SU-DHL-6 (cell line): ENCODE measurements around the gene BGLAP.
"Not testable (repeated sequence)": the region's sequence is repeated elsewhere in the genome, so short reads cannot be mapped to it uniquely, and the experiment has no call there.

ENCODE experiments used
- H2AFZ ChIP-seq: fragments of 200-600 bp; sonication (generic); 2 replicates; pipeline ENCODE4 v1.6.1; 2014; ENCODE audit warnings: low read depth, mild to moderate bottlenecking, moderate library complexity, mixed read lengths, antibody characterized with exemption, low read length; ENCODE audit not compliant: severe bottlenecking
- H3F3A ChIP-seq: fragments of 200-600 bp; shearing (Covaris generic); 2 replicates; pipeline ENCODE4 v1.6.0; 2016; ENCODE audit warnings: antibody characterized with exemption, mild to moderate bottlenecking; ENCODE audit not compliant: insufficient read depth
- H3K27ac ChIP-seq: fragments of 200-600 bp; sonication (generic); 2 replicates; pipeline ENCODE4 v1.5.1; 2016; ENCODE audit warnings: low read depth, mild to moderate bottlenecking, low read length, moderate library complexity, mixed read lengths
- H3K27me3 ChIP-seq: fragments of 200-600 bp; sonication (generic), shearing (Covaris generic); 2 replicates; pipeline ENCODE4 v1.6.0; 2014; ENCODE audit warnings: mild to moderate bottlenecking, low read length
- H3K36me3 ChIP-seq: fragments of 200-600 bp; sonication (generic); 2 replicates; pipeline ENCODE4 v1.6.1; 2014; ENCODE audit warnings: mild to moderate bottlenecking, low read length, mixed read lengths
- H3K4me2 ChIP-seq: fragments of 300-600, 200-600 bp; shearing (Covaris generic), sonication (generic); 2 replicates; pipeline ENCODE4 v1.6.0; 2014; ENCODE audit warnings: low read length, low read depth, mild to moderate bottlenecking; ENCODE audit not compliant: poor library complexity, severe bottlenecking
- H3K4me3 ChIP-seq: fragments of 200-600 bp; sonication (generic); 2 replicates; pipeline ENCODE4 v1.5.1; 2014; ENCODE audit warnings: antibody characterized with exemption, low read length, mild to moderate bottlenecking, mixed read lengths; ENCODE audit not compliant: insufficient read depth, poor library complexity, severe bottlenecking
- H3K79me2 ChIP-seq: fragments of 200-600 bp; sonication (generic); 2 replicates; pipeline ENCODE4 v1.6.1; 2014; ENCODE audit warnings: mild to moderate bottlenecking, low read length, moderate library complexity; ENCODE audit not compliant: insufficient read depth
- H3K9ac ChIP-seq: fragments of 200-600 bp; sonication (generic); 2 replicates; pipeline ENCODE4 v1.7.0; 2014; ENCODE audit warnings: mild to moderate bottlenecking, low read length
- H3K9me2 ChIP-seq: fragments of 200-600 bp; sonication (generic); replicated peaks from 2 replicates; pipeline ENCODE4 v1.6.1; 2014; ENCODE audit warnings: low read length; ENCODE audit not compliant: insufficient read depth
- H3K9me3 ChIP-seq: fragments of 200-600 bp; sonication (generic); 2 replicates; pipeline ENCODE4 v1.6.1; 2014; ENCODE audit warnings: low read length, mixed read lengths; ENCODE audit not compliant: insufficient read depth
- H4K20me1 ChIP-seq: fragments of 200-600 bp; sonication (generic); 2 replicates; pipeline ENCODE4 v1.6.1; 2014; ENCODE audit warnings: low read depth, mild to moderate bottlenecking, antibody characterized with exemption, low read length, moderate library complexity, mixed read lengths
- CTCF ChIP-seq: fragments of 200-600 bp; sonication (generic); IDR thresholded peaks from one replicate; pipeline ENCODE4 v1.5.1; 2017; ENCODE audit warnings: antibody characterized with exemption, mild to moderate bottlenecking, low read length, moderate library complexity; ENCODE audit not compliant: insufficient read depth, poor library complexity, severe bottlenecking
- EZH2phosphoT487 ChIP-seq: fragments of 200-600 bp; sonication (generic), shearing (Covaris generic); conservative IDR thresholded peaks from 2 replicates; pipeline ENCODE4 v1.6.1; 2018; ENCODE audit warnings: mild to moderate bottlenecking, antibody characterized with exemption, low read length, moderate library complexity, mixed read lengths

BGLAP gene

GRCh38 chr1:156212833-156213643, 28.9 kb upstream of the BGLAP start, which contains the start of gene PMF1:
PMF1 (plus strand) TSS chr1:156213007; CDS start chr1:156213016, 9 bp downstream.
- Histone ChIP-seq H2AFZ (peak within 1 kb of the TSS; percentile 22), H3K9ac (peak within 1 kb of the TSS; percentile 78), H3K36me3 (no peaks in the 10 kb centered on the region)

GRCh38 chr1:156213644-156213966, 28.4 kb upstream of the BGLAP start:
- Histone ChIP-seq H3K4me3 (peak overlapping the region; percentile 93), H3F3A (no peaks in the 10 kb centered on the region; the same call in 1 of the 2 replicates), H3K79me2 (peaks cover 28% of the 10 kb centered on the region), H3K4me2 (peak overlapping the region; percentile 84), H4K20me1 (no peaks in the 10 kb centered on the region), H3K9me2 (no peaks in the 10 kb centered on the region), H2AFZ (peak overlapping the region; percentile 22), H3K36me3 (no peaks in the 10 kb centered on the region), H3K9me3 (no peaks in the 10 kb centered on the region), H3K27ac (peak overlapping the region; percentile 81), H3K9ac (peak overlapping the region; percentile 78), H3K27me3 (no peaks in the 10 kb centered on the region)
- TF ChIP-seq CTCF: no peak

More at GRCh38 chr1:156212833-156213643, 28.9 kb upstream of the BGLAP start, which contains the start of gene PMF1:
- Histone ChIP-seq H3K27me3 (no peaks in the 10 kb centered on the region), H3K79me2 (peaks cover 25% of the 10 kb centered on the region), H3K4me3 (peak within 1 kb of the TSS; percentile 93), H3K9me3 (no peaks in the 10 kb centered on the region), H4K20me1 (no peaks in the 10 kb centered on the region), H3K4me2 (peak within 1 kb of the TSS; percentile 84), H3F3A (no peaks in the 10 kb centered on the region; the same call in 1 of the 2 replicates), H3K9me2 (no peaks in the 10 kb centered on the region), H3K27ac (peak within 1 kb of the TSS; percentile 81)
- TF ChIP-seq CTCF (no peak), EZH2phosphoT487 (no peak)

GRCh38 chr1:156214024-156214748, 27.8 kb upstream of the BGLAP start:
- H3K27ac ChIP-seq: no peak overlapping the region; the same call in 1 of the 2 replicates
- no peaks in the 10 kb centered on the region for H4K20me1 ChIP-seq
- peak overlapping the region; percentile 84 for H3K4me2 ChIP-seq
- no peaks in the 10 kb centered on the region; the same call in 1 of the 2 replicates for H3F3A ChIP-seq
- H3K9me3 ChIP-seq: no peaks in the 10 kb centered on the region
- peaks cover 30% of the 10 kb centered on the region for H3K79me2 ChIP-seq
- no peaks in the 10 kb centered on the region for H3K9me2 ChIP-seq
- peak overlapping the region; percentile 78 for H3K9ac ChIP-seq
- peak overlapping the region; percentile 93 for H3K4me3 ChIP-seq
- no peaks in the 10 kb centered on the region for H3K36me3 ChIP-seq
- TF ChIP-seq CTCF (no peak), EZH2phosphoT487 (no peak)
- H3K27me3 ChIP-seq: no peaks in the 10 kb centered on the region
- no peak overlapping the region for H2AFZ ChIP-seq

- peaks cover 35% of the 10 kb centered on the region for H3K79me2 ChIP-seq
- H3K27ac ChIP-seq: not testable (repeated sequence)
Measured at GRCh38 chr1:156216361-156217086, 25.5 kb upstream of the BGLAP start.

More at GRCh38 chr1:156216361-156217086, 25.5 kb upstream of the BGLAP start:
- H2AFZ ChIP-seq, H3K9ac ChIP-seq, H3K9me3 ChIP-seq, H3K36me3 ChIP-seq, H3F3A ChIP-seq, H4K20me1 ChIP-seq, H3K4me3 ChIP-seq, H3K27me3 ChIP-seq, H3K9me2 ChIP-seq, H3K4me2 ChIP-seq: not testable (repeated sequence)
